SU-DHL-6 (cell line): ENCODE data around the gene RNF168.
"Not testable (repeated sequence)": the region's sequence is repeated elsewhere in the genome, so short reads cannot be mapped to it uniquely, and the experiment has no call there.

ENCODE experiments used
- CTCF ChIP-seq: fragments of 200-600 bp; sonication (generic); IDR thresholded peaks from one replicate; pipeline ENCODE4 v1.5.1; 2017; ENCODE audit warnings: antibody characterized with exemption, mild to moderate bottlenecking, low read length, moderate library complexity; ENCODE audit not compliant: insufficient read depth, poor library complexity, severe bottlenecking
- EZH2phosphoT487 ChIP-seq: fragments of 200-600 bp; sonication (generic), shearing (Covaris generic); conservative IDR thresholded peaks from 2 replicates; pipeline ENCODE4 v1.6.1; 2018; ENCODE audit warnings: mild to moderate bottlenecking, antibody characterized with exemption, low read length, moderate library complexity, mixed read lengths

- not testable (repeated sequence) for TF ChIP-seq CTCF, EZH2phosphoT487
These were observed 40.7 kb downstream of the RNF168 start for GRCh38 chr3:196462680-196463477.
